Stimulated activated naive B cell treated with anti-CD40 and anti-IgM and Interleukin-4, amounts not matched to agents 10 μg/mL and 1 μg/mL and 100 μg/mL, for 72 hours (primary cell): ENCODE measurements around the gene BRAF.
"Not testable (repeated sequence)": the region's sequence is repeated elsewhere in the genome, so short reads cannot be mapped to it uniquely, and the experiment has no call there.

Experiments used
- ATAC-seq, 2 donors: fragments of 150-1000 bp; cut with Tn5 transposase; replicated peaks; 2 replicates each; pipeline ENCODE4 v1.10.0; 2021; ENCODE audit warnings: moderate library complexity in 1 of 2
- DNase-seq: peaks from one replicate; pipeline ENCODE4 v3.0.0; 2021
- H3K27ac Mint-ChIP-seq: one replicate; pipeline ENCODE4 v1.8.0; 2022; ENCODE audit warnings: mild to moderate bottlenecking, mixed read lengths
- H3K27me3 Mint-ChIP-seq, 2 donors: one replicate each; pipeline ENCODE4 v1.8.0; 2022; ENCODE audit warnings: mixed read lengths in 2 of 2
- H3K36me3 Mint-ChIP-seq, 2 donors: one replicate each; pipeline ENCODE4 v1.8.0; 2022; ENCODE audit warnings: mixed read lengths in 2 of 2, mild to moderate bottlenecking in 1 of 2
- H3K4me1 Mint-ChIP-seq, 2 donors: one replicate each; pipeline ENCODE4 v1.8.0; 2022; ENCODE audit warnings: mixed read lengths in 2 of 2, mild to moderate bottlenecking in 1 of 2
- H3K4me3 Mint-ChIP-seq, 2 donors: one replicate each; pipeline ENCODE4 v1.8.0; 2022; ENCODE audit warnings: mild to moderate bottlenecking in 2 of 2, mixed read lengths in 2 of 2, moderate library complexity in 1 of 2
- H3K9me3 Mint-ChIP-seq, 2 donors: one replicate each; pipeline ENCODE4 v1.8.0; 2022; ENCODE audit warnings: mixed read lengths in 2 of 2, mild to moderate bottlenecking in 1 of 2

The BRAF gene

GRCh38 chr7:140677496-140677895, 247.2 kb downstream of the BRAF start:
- Mint-ChIP-seq H3K27ac (no peak overlapping the region), H3K4me1 (peaks cover 37 to 55% of the 10 kb centered on the region in 2 donors), H3K4me3 (no peak overlapping the region), H3K9me3 (no peaks in the 10 kb centered on the region), H3K36me3 (peaks cover 39 to 45% of the 10 kb centered on the region in 2 donors), H3K27me3 (no peaks in the 10 kb centered on the region)
- ATAC-seq = no peak
- no peak for DNase-seq

GRCh38 chr7:140676956-140677355, 247.8 kb downstream of the BRAF start:
- peak overlapping the region in 1 of 2 donors; percentile 35 for H3K4me3 Mint-ChIP-seq
- peaks cover 41 to 60% of the 10 kb centered on the region in 2 donors for H3K4me1 Mint-ChIP-seq
- H3K27ac Mint-ChIP-seq = peak overlapping the region; percentile 84

GRCh38 chr7:140676306-140676705, 248.4 kb downstream of the BRAF start:
- H3K27me3 Mint-ChIP-seq = no peaks in the 10 kb centered on the region
- H3K27ac Mint-ChIP-seq = peak overlapping the region; percentile 84
- peaks cover 41 to 65% of the 10 kb centered on the region in 2 donors for H3K4me1 Mint-ChIP-seq
- H3K9me3 Mint-ChIP-seq = no peaks in the 10 kb centered on the region
- peak overlapping the region; percentile 19 to 35 for H3K4me3 Mint-ChIP-seq
- peaks cover 33 to 39% of the 10 kb centered on the region in 2 donors for H3K36me3 Mint-ChIP-seq
- ATAC-seq (peak; percentile 61 to 69), DNase-seq (peak; percentile 39)

More at GRCh38 chr7:140676956-140677355, 247.8 kb downstream of the BRAF start:
- not testable (repeated sequence) for DNase-seq, H3K27me3 Mint-ChIP-seq, ATAC-seq, H3K9me3 Mint-ChIP-seq
- H3K36me3 Mint-ChIP-seq = peaks cover 35 to 41% of the 10 kb centered on the region in 2 donors

DNA sequence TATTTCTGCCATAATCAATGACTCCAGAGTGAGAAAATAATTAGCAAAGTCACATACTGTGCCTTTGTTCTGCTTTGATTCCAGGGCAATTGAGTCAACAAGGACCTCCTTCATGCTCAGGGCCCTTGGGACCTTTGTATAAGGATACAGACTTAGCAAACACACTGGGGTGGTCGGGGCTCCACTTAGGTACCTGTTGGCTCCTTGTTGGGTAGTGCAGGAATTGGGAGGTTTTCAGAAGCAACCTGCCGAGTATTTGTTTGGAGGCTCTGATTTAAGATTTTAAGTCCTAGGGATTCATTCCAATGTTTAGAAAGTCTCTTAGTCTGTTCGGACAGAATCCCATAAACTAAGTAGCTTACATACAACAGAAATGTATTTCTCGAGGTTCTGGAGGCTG, 249.0 kb downstream of the BRAF start:
- ATAC-seq = no peak

DNA sequence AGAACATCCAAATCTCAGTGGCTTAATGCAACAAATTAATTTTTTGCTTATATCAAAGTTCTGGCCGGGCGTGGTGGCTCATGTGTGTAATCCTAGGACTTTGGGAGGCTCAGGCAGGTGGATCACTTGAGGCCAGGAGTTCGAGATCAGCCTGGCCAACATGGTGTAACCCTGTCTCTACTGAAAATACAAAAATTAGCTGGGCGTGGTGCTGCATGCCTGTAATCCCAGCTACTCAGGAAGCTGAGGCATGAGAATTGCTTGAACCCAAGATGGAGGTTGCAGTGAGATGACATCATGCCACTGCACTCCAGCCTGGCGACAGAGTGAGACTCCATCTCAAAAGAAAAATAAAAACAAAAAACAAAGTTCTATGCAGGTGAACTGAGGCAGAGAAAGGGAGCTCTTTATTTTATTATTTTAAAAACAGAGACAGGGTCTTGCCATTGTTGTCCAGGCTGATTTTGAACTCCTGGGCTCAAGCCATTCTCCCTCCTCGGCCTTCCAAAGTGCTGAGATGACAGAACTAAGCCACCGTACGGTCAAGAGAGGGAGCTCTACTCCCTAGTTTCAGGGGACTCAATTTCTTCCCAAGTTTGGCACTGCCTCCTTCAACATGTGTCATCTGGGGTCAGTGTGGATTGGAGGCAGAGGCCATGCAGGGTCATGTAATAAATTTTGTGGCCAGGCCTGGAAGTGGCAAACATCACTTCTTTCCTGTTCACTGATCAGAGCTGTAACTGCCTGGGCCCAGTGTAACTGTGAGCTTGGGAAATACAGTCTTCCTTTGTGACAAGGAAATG, 249.6 kb downstream of the BRAF start:
- Mint-ChIP-seq H3K4me3 (peak overlapping the region in 1 of 2 donors; percentile 14), H3K4me1 (peaks cover 41 to 65% of the 10 kb centered on the region in 2 donors), H3K9me3 (no peaks in the 10 kb centered on the region), H3K27ac (peak overlapping the region; percentile 56), H3K27me3 (no peaks in the 10 kb centered on the region), H3K36me3 (peaks cover 24 to 29% of the 10 kb centered on the region in 2 donors)
- ATAC-seq = no peak
- no peak for DNase-seq

More for the DNA sequence above, 249.0 kb downstream of the BRAF start:
- no peak for DNase-seq
- H3K27ac Mint-ChIP-seq = peak overlapping the region; percentile 20
- peak overlapping the region in 1 of 2 donors; percentile 8 for H3K4me3 Mint-ChIP-seq
- H3K27me3 Mint-ChIP-seq = no peaks in the 10 kb centered on the region
- peaks cover 30 to 35% of the 10 kb centered on the region in 2 donors for H3K36me3 Mint-ChIP-seq
- H3K4me1 Mint-ChIP-seq = peaks cover 41 to 65% of the 10 kb centered on the region in 2 donors
- no peaks in the 10 kb centered on the region for H3K9me3 Mint-ChIP-seq

- peak overlapping the region; percentile 88 to 94 for H3K4me3 Mint-ChIP-seq
- H3K27me3 Mint-ChIP-seq = no peaks in the 10 kb centered on the region
- DNase-seq (no peak), ATAC-seq (peak; percentile 28 to 35)
- peaks cover 41 to 65% of the 10 kb centered on the region in 2 donors for H3K4me1 Mint-ChIP-seq
- peaks cover 18 to 24% of the 10 kb centered on the region in 2 donors for H3K36me3 Mint-ChIP-seq
- no peaks in the 10 kb centered on the region for H3K9me3 Mint-ChIP-seq
- H3K27ac Mint-ChIP-seq = peak overlapping the region; percentile 60
Observed at GRCh38 chr7:140674356-140674800, 250.4 kb downstream of the BRAF start.

GRCh38 chr7:140673774-140674155, 251.0 kb downstream of the BRAF start:
- H3K4me3 Mint-ChIP-seq = peak overlapping the region; percentile 88 to 94
- no peaks in the 10 kb centered on the region for H3K27me3 Mint-ChIP-seq
- peaks cover 13 to 18% of the 10 kb centered on the region in 2 donors for H3K36me3 Mint-ChIP-seq
- ATAC-seq (no peak), DNase-seq (no peak)
- H3K9me3 Mint-ChIP-seq = no peaks in the 10 kb centered on the region
- peak overlapping the region; percentile 92 for H3K27ac Mint-ChIP-seq
- peaks cover 41 to 65% of the 10 kb centered on the region in 2 donors for H3K4me1 Mint-ChIP-seq

DNA sequence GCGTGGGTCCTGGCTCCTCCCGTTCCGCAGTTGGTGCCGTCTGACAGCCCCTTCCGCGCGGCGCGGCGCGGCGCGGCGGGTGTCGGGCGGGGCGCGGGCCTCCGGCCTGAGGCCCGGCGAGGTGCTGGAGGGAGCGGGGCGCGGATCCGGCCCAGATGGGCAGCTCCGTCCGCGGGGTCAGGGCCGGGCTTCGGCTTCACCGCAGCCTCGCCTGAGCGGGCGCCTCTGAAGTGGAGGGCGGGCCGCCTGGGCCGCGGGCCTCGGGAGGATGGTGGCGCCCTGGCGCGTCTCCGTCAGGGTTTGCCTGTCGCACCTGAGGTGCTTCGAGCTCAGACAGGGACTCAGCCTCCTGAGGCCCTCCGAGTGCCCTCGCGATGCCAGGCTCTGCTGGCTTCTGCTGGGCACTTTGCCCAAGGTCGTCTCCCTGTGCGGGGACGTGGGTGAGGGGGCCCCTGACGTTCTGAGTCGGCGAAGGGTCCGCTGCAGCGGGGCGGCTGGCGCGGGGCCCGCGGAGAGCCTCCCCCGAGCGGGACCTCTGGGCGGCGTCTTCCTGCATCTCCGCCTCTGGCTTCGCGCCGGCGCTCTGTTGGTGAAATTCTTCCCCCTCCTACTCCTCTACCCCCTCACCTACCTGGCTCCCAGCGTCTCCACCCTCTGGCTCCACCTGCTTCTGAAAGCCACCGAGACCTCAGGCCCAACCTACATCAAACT, 251.5 kb downstream of the BRAF start:
- DNase-seq (peak; percentile 41), ATAC-seq (peak; percentile 66 to 70)
- Mint-ChIP-seq H3K4me3 (peak overlapping the region; percentile 88 to 94), H3K27ac (peak overlapping the region; percentile 92), H3K27me3 (no peaks in the 10 kb centered on the region), H3K4me1 (peaks cover 38 to 61% of the 10 kb centered on the region in 2 donors), H3K36me3 (peaks cover 9 to 13% of the 10 kb centered on the region in 2 donors), H3K9me3 (no peaks in the 10 kb centered on the region)

DNA sequence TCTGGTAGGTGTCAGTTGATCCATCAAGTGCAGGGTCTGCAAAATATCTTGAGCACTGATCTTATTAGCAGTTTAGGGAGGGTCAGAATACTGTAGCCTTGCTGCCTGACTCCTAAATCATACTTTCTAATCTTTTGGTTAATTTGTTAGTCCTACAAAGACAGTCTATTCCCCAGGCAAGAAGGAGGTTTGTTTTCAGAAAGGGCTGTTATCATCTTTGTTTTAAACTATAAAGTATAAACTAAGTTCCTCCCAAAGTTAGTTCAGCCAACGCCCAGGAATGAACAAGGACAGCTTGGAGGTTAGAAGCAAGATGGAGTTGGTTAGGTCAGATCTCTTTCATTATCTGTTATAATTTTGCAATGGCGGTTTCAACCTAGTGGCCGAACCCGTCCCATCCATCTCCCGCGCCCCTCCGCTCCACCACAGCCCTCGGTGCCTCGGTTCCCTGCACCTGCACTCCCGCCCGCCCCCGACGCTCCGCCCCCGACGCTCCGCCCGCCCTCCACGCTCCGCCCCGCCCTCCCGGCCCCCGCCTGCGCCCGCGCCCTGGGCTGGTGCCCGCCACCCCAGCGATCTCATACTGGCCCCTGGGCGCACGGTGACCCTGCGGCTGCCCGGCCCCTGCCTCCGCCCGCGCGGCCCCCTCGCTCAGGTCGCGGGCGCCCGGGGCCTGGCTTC, 252.2 kb downstream of the BRAF start, which contains the start of gene ADCK2:
Gene ADCK2, plus strand, starts transcription at position 564 of the 681 bp plus-strand sequence. CDS start 386 bp downstream, outside the sequence.
- Mint-ChIP-seq H3K4me3 (peak within 1 kb of the TSS; percentile 88 to 94), H3K27me3 (no peaks in the 10 kb centered on the region), H3K27ac (peak within 1 kb of the TSS; percentile 92), H3K36me3 (peaks cover 2 to 6% of the 10 kb centered on the region in 2 donors), H3K9me3 (no peaks in the 10 kb centered on the region), H3K4me1 (peaks cover 31 to 54% of the 10 kb centered on the region in 2 donors)
- peak; percentile 36 for DNase-seq
- peak; percentile 67 for ATAC-seq

DNA sequence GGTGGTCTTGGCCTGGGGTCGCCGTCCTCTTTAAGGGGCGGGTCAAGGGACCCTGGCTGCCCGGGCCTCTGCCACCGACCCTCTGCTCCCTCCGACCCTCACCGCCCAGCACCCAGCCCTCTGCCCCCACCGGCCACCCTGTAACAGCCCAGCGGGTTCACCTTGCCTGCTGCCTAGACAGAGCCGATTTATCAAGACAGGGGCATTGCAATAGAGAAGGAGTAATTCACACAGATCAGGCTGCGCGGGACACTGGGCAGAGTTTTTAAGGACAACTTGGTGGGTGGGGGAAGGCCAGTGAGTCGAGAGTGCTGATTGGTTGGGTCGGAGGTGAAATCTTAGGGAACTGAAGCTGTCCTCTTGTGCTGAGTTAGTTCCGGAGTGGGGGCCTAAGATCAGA, 252.8 kb downstream of the BRAF start:
- H3K9me3 Mint-ChIP-seq = no peaks in the 10 kb centered on the region
- peaks cover 31 to 48% of the 10 kb centered on the region in 2 donors for H3K4me1 Mint-ChIP-seq
- H3K4me3 Mint-ChIP-seq = peak overlapping the region; percentile 61 to 94
- H3K27me3 Mint-ChIP-seq = no peaks in the 10 kb centered on the region
- peaks cover 0 to 5% of the 10 kb centered on the region in 2 donors for H3K36me3 Mint-ChIP-seq
- DNase-seq (no peak), ATAC-seq (no peak)
- peak overlapping the region; percentile 31 for H3K27ac Mint-ChIP-seq

DNA sequence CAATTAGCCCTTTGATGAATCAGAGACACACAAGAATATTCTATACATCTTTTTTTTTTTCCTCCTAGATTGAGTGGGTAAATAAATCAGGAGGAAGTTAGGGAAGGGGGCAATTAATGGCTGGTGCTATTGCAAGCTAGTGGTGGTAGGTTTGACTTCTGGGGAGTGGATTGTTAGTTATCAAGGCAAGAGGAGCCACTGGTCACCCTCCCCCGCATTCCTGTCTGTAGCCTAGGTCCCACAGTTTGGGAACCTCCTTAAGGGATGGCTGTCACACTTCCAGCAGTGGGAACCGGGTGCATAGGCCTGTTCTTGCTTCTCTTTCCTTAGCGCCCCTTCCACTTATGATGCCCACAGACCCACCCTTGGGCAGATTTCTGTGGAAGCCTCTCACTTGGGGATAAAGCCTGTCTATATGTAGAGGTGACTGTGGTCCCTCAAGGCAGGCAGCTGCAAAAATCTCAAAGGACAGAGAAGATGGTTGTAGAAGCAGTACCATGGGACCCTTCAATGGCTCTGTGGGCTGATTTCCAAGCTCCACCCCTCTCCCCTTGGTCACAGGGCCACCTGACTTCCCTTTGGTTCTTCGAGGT, 254.3 kb downstream of the BRAF start:
- Mint-ChIP-seq H3K27me3 (peaks cover 0 to 2% of the 10 kb centered on the region in 2 donors), H3K27ac (no peak overlapping the region), H3K36me3 (no peaks in the 10 kb centered on the region)

GRCh38 chr7:140669862-140670261, 254.9 kb downstream of the BRAF start:
- not testable (repeated sequence) for H3K27me3 Mint-ChIP-seq, DNase-seq, H3K27ac Mint-ChIP-seq, H3K36me3 Mint-ChIP-seq, H3K4me3 Mint-ChIP-seq, H3K9me3 Mint-ChIP-seq, ATAC-seq
- peaks cover 15 to 27% of the 10 kb centered on the region in 2 donors for H3K4me1 Mint-ChIP-seq

More for the DNA sequence above, 254.3 kb downstream of the BRAF start:
- ATAC-seq (no peak), DNase-seq (no peak)
- H3K4me1 Mint-ChIP-seq = peaks cover 20 to 33% of the 10 kb centered on the region in 2 donors
- H3K9me3 Mint-ChIP-seq = no peaks in the 10 kb centered on the region
- no peak overlapping the region for H3K4me3 Mint-ChIP-seq

DNA sequence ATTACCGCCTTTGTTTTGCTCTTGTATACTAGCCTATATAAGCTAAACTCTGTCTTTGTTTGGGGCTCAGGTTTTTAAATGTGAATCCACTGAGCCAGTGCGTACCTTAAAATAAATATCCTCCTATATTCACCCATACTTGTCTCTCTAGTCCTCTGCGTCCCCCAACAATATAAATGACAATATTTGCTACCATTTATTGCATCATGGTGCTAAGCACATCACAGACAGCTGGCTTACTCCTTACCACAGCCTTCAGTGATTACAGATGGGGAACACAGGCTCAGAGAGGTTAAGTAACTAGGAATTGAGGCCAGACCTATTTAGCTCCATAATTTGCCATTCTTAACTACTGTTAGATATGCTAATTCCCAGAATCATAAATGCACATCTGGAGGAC, 255.4 kb downstream of the BRAF start:
- no peak for DNase-seq
- Mint-ChIP-seq H3K27ac (no peak overlapping the region), H3K36me3 (no peaks in the 10 kb centered on the region), H3K9me3 (no peaks in the 10 kb centered on the region), H3K27me3 (peaks cover 0 to 4% of the 10 kb centered on the region in 2 donors), H3K4me3 (no peak overlapping the region), H3K4me1 (peaks cover 10 to 22% of the 10 kb centered on the region in 2 donors)
- ATAC-seq = no peak
